Measurements from ENCODE around the gene ADAMTSL4.

ADAMTSL4 gene

DNA sequence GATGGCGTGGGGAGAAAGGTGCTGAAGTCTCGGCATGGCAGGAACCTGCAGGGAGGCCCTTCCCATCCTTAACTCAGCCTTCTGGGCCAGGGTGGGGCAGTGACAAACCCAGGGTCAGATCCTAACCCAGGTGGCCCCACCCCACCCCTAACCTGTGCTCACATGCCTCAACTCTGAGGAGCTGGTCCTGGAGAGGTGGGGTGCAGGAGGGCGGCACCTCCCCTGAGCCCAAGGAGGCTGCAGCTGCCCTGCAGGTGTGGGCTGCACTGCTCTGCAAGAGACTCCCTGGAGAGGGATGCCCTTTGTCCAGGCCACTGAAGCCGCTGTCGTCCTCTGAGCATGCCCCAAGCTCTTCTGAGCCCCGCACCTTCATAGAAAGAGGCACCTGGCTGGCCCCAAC lies 15.2 kb upstream of the ADAMTSL4 start:
- DNase-seq (ENCODE audit: low read depth in 3 of 3) = no peak

DNA sequence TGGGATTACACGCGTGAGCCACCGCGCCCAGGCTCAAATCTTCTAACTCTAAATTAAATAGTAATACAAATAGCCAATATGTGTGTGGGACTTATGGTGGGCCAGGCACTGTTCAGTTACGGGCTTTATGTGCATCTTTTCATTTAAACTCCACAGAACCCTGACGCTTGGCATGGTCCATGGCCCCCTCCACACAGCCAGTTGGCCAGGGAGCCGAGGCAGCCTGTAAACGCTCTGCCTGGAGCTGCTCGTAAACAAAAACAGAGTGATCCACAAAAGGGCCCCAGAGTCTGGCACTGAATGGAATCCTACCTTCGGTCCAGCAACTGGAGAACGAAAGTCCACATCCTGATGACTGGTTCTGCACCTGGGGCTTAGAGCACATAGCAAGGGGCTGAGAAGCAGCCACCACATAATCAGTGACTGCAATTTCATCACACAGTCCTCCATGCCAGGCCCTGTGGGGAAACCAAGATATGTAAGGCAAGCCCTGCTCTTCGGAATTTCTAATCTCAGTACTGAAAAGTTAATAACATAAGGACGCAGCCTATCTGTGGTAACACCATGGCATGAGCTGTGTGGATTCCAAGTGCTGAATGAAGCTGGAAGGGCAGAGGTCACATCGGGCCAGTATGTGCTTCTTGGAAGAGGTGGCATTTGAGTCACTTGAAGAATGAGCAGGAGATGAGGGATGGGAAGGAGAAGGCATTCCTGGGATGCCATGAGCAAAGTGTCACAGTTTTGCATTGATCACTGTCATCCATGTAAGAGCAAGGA lies 13.5 kb upstream of the ADAMTSL4 start:
- no peak for DNase-seq (ENCODE audit: low read depth in 3 of 3)

GRCh38 chr1:150536836-150537731 lies 12.1 kb upstream of the ADAMTSL4 start:
- DNase-seq (ENCODE audit: low read depth in 3 of 3) = no peak

DNA sequence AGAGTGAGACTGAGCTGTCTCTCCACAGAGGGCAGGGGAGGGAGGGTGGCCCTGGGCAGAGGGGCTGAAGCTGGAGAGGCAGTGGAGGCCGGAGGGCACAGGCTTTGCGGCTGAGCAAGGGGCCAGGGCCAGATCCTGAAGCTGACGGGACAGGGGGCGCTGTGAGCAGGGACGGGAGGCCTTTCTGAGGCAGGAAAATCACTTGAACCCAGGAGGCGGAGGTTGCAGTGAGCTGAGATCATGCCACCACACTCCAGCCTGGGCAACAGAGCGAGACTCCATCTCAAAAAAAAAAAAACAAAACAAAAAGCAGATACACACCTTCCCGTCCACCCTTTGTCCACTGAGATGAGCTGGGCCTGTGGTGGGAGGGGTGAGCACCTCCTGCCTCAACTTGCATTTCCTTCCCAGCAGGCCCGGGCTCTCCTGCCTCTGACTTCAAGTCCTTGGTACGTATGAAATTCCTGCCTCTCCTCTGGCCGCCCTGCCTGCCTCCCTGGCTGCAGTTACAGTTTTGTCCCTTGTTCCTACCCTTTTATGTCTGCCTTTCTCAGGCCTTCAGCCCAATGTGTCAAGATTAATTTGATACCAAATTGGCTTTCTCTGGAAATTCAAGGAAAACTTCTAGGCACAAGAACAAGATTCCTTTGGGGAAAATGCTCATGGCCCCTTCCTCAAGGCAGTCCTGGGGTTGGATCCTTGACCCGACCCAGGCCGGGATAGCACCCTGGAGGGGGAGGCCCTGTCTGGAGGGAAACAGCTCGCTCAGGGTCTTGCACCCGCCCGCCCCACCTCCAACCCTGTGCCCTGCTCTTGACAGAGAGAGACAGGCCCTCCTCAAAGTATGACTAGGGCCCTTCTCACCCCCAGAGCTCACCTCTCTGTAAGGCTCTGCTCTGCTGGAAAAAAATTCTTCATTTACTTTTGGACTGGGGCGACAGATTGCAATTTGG lies 11.2 kb upstream of the ADAMTSL4 start:
- DNase-seq (ENCODE audit: low read depth in 3 of 3) = no peak

GRCh38 chr1:150543500-150544143 lies 5.6 kb upstream of the ADAMTSL4 start:
- DNase-seq (ENCODE audit: low read depth in 3 of 3) = no peak

DNA sequence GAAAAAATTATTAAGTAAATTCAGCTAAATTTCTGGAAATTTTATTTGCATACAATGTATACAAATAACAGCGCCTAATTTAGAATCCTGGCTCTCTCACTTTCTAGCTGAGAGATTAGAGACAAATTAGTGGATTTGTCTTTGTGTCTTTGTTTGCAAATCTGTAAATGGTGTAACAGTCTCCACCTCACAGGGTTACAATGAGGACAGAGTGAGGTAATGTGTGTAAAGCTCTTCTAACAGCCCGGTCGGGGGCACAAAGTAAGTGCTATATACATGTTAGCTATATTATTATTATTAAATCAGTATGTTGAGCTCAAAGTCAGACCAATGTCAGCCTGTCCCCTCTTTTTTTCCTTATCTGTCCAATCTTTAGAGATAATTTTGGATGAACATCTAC lies 5.0 kb upstream of the ADAMTSL4 start:
- no peak for DNase-seq (ENCODE audit: low read depth in 3 of 3)

GRCh38 chr1:150545486-150546032 lies 3.6 kb upstream of the ADAMTSL4 start:
- DNase-seq (ENCODE audit: low read depth in 3 of 3) = no peak

DNA sequence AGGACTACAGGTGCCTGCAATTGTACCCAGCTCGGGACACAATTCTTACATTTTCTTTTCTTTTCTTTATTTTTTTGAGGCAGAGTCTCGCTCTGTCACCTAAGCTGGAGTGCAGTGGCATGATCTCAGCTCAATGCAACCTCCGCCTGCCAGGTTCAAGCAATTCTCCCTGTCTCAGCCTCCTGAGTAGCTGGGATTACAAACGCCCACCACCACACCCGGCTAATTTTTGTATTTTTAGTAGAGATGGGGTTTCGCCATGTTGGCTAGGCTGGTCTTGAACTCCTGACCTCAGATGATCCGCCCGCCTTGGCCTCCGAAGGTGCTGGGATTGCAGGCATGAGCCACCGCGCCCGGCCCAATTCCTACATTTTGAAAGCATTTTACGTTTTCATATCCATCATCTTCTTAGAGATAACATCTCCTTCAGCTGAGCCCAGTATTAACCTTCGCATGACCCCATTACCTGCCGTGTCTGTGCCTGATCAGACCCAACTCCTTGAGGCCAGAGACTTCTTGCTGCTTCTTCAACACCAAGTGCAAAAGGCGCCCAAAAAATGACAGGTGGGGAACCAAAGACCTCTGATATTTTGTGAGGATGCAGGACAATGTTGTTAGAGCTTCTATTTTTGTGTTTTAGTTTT lies 2.8 kb upstream of the ADAMTSL4 start:
- DNase-seq (ENCODE audit: low read depth in 3 of 3) = no peak

GRCh38 chr1:150548324-150548631 lies 930 bp upstream of the ADAMTSL4 start:
- no peak for DNase-seq (ENCODE audit: low read depth in 3 of 3)

- no peak for DNase-seq (ENCODE audit: low read depth in 3 of 3)
These were observed 451 bp downstream of the ADAMTSL4 start for GRCh38 chr1:150549496-150550221.

DNA sequence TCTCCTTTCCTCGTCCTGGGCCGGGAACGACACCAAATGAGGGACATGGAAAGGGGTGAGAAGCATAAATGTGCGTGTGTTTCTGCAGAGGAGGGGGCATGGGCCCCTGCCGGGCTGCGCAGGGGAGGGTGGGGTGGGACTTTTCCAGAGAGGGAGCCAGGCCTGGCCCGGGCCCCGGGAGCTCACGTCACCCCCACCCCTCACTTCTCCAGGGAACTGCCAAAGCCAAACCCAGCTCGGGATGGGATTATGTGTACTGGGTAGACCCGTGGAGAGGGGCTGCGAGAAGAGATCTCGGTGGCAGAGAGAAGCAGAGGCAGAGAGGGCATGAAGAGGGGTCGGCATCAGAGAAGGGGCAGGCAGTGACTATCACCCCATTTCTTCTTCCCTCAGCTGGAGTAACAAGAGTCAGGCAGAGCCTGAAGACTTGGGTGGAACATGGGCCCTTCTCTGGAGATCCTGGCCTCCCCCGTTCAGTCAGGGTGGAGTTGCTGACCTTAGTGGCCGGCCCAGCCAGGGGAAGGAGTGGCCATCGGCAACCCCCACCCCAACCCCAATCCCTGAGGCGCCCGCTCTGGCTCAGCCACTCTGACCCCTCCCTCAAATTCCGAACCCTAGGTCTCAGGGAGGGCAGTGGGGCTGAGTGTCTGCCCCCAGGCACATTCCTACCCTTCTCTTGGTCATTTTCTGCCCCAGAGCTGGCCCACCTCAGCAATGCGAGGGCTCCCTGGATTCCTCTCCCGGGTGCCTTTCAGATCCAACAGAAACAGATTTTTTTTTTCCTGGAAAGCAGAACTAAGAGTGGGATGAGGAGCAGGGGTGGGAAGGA lies 1.2 kb downstream of the ADAMTSL4 start:
- DNase-seq (ENCODE audit: low read depth in 3 of 3) = no peak

DNA sequence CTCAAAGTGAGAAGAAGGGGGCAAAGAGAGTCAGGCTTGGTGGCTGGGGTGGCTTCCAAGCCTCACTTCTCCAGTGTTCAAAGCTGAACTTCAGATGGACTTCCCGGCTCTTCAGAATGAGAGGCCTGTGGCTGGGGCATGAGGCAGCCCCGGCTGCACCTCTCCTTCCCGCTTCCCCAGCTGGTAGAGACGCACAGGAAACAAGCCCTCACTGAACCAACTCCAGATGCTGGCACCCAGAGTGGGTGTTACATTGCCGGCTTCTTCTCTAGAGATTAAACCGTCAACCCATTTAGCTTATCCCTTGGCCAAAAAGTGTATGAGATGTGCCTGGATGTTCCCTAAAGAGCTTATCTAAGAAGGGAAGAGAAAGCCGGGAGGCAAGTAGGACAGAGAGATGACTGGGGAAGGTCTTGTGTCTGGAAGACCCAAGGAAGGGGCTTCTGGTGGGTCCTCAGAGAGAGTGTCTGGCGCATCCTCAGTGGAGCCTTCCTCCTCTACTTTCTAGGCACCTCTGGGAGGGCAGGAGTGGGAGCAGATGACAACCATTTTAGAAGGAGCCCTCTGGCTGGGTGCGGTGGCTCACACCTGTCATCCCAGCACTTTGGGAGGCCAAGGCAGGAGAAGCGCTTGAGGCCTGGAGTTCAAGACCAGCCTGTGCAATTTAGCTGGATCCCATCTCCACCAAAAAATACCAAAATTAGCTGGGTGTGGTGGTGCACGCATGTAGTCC lies 2.0 kb downstream of the ADAMTSL4 start:
- no peak for DNase-seq (ENCODE audit: low read depth in 3 of 3)

DNA sequence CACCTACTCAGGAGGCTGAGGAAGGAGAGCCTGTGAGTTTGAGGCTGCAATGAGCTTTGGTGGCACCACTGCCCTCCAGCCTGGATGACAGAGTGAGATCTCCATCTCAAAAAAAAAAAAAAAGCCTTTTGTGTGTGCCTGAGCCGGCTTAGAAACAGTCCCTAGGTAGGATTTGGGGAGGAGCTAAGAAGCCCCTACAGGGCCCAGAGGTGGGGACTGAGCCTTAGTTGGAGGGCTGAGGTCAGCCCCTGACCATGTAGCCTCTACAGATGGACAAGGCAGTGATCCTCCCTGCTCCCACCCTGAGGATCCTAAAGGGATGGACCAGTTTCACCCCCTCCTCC lies 2.5 kb downstream of the ADAMTSL4 start:
- no peak for DNase-seq (ENCODE audit: low read depth in 3 of 3)

DNA sequence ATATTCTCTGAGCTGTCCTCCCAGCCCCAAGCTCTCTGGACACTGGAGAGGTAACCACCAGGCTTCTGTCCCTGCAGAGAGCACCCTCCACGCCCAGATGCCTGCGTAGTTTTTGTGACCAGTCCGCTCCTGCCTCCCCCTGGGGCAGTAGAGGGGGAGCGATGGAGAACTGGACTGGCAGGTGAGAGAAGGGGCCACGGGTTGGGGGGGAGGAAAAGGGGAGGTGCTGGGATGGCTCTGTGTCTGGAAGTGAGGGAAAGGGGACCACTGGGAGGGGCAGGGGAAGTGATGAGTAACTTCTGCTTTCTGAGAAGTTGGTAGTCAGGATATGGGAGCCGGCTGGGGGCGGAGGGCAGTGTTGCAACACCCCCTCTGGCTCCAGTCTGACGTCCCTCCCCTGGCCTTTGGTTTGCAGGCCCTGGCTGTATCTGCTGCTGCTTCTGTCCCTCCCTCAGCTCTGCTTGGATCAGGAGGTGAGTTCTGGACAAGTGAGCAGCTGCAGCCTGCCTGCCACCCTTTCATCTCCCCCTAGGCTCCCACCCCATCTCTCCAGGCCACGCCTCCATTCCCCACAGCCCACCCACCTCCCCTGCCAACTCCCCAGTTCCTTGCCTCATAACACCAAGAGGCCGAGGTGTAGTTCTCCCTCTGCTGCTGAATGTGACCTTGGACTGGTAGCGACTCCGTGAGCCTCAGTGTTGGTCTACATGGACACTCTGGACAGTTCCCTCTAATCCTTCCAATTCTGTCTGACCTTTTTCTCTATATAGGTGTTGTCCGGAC lies 3.1 kb downstream of the ADAMTSL4 start:
- DNase-seq (ENCODE audit: low read depth in 3 of 3) = no peak

DNA sequence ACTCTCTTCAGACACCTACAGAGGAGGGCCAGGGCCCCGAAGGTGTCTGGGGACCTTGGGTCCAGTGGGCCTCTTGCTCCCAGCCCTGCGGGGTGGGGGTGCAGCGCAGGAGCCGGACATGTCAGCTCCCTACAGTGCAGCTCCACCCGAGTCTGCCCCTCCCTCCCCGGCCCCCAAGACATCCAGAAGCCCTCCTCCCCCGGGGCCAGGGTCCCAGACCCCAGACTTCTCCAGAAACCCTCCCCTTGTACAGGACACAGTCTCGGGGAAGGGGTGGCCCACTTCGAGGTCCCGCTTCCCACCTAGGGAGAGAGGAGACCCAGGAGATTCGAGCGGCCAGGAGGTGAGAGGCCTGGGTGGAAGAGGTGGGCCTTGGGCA lies 3.7 kb downstream of the ADAMTSL4 start:
- DNase-seq (ENCODE audit: low read depth in 3 of 3) = no peak

GRCh38 chr1:150553392-150554085 lies 4.3 kb downstream of the ADAMTSL4 start:
- DNase-seq (ENCODE audit: low read depth in 3 of 3) = no peak

DNA sequence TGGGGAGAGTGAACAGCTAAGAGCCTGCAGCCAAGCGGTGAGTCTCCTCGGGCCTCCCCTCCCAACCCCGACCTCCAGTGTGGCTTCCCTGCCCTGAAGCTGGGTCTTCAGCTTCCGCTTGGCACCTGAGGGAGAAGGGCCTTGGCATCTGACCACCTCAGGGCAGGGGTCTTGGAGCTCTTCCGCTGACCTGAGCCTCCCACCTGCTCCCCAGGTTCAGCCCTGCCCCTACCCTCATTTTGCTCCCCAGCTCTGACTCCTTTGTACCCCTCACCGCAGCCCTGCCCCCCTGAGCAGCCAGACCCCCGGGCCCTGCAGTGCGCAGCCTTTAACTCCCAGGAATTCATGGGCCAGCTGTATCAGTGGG lies 4.9 kb downstream of the ADAMTSL4 start:
- DNase-seq (ENCODE audit: low read depth in 3 of 3) = no peak
